Right lobe of liver (tissue), 4 donors: ENCODE results near the gene BTNL3.

Experiments used
- POLR2A ChIP-seq: fragments of 450-650 bp; IDR thresholded peaks from one replicate; pipeline ENCODE4 v1.6.1; 2017; ENCODE audit warnings: antibody characterized with exemption, mild to moderate bottlenecking
- TF ChIP-seq, protein P1 (sequence below), 4 donors: fragments of 200-600 bp in 3 of 4; fragments of 450-650 bp in 1 of 4; IDR thresholded peaks; one replicate each; pipeline versions ENCODE4 v1.5.1 to v1.8.0; 2016 to 2022; ENCODE audit warnings: antibody characterized with exemption in 4 of 4, mild to moderate bottlenecking in 2 of 4
- donor health status: DM: no; HTN: no; CAD: no.
- donor health status: DM: no; HTN: no; CAD: no.
- donor health status: DM: no; HTN: yes; CAD: no.

- TF ChIP-seq, protein P1, sequence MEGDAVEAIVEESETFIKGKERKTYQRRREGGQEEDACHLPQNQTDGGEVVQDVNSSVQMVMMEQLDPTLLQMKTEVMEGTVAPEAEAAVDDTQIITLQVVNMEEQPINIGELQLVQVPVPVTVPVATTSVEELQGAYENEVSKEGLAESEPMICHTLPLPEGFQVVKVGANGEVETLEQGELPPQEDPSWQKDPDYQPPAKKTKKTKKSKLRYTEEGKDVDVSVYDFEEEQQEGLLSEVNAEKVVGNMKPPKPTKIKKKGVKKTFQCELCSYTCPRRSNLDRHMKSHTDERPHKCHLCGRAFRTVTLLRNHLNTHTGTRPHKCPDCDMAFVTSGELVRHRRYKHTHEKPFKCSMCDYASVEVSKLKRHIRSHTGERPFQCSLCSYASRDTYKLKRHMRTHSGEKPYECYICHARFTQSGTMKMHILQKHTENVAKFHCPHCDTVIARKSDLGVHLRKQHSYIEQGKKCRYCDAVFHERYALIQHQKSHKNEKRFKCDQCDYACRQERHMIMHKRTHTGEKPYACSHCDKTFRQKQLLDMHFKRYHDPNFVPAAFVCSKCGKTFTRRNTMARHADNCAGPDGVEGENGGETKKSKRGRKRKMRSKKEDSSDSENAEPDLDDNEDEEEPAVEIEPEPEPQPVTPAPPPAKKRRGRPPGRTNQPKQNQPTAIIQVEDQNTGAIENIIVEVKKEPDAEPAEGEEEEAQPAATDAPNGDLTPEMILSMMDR (IDR thresholded peaks at IDR 0.05): no peak
- TF ChIP-seq POLR2A: no peak
Measured at GRCh38 chr5:181039471-181039870, 50.8 kb downstream of the BTNL3 start.
